Measurements from ENCODE around the gene SNX25.
"Not testable (repeated sequence)": the region's sequence is repeated elsewhere in the genome, so short reads cannot be mapped to it uniquely, and the experiment has no call there.

Gene SNX25

GRCh38 chr4:185298728-185299430 is 89.5 kb downstream of the SNX25 start:
- H3K4me3 ChIP-seq (ENCODE audit: low read depth, low read length), result no peak overlapping the region

DNA sequence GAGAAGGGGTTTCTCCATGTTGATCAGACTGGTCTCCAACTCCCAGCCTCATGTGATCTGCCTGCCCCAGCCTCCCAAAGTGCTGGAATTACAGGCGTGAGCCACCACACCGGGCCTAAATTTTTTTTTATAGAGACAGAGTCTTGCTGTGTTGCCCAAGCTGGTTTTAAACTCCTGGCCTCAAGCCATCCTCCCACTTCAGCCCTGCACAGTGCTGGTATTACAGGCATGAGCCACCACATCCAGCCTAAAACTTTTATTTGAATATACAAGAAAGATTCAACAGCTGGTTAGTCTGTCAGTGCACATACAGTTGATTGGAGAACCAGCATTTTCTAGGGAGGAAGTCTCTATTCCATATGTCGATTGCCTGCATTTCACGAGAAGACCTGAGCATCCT is 95.1 kb downstream of the SNX25 start:
- H3K4me3 ChIP-seq (ENCODE audit: low read depth, low read length), result no peak overlapping the region

- no peak overlapping the region for H3K4me3 ChIP-seq (ENCODE audit: low read depth, low read length)
These were observed 95.7 kb downstream of the SNX25 start for GRCh38 chr4:185304944-185305690.

DNA sequence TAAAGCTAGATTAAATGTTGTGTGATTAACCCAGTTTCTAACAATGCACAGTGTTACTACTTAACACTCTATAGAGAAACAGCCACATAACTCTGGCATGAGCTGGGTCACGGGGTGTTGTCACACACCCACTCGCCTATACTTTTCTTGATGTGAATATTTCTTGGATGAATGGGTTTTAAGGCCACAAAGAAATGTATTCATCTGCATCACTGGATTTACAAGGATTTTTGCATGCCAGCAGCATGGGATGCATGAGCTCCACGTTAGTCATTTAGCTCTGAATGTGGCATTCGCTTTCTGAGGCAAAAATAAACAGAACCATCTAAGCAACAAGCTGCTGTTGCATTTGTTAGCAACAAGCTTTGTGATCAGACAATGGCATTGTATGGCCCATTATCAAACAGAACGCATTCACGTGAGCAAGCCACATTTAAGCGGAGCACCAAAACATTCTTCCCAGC is 96.6 kb downstream of the SNX25 start:
- H3K4me3 ChIP-seq (ENCODE audit: low read depth, low read length), result no peak overlapping the region

GRCh38 chr4:185307136-185307950 is 97.9 kb downstream of the SNX25 start:
- H3K4me3 ChIP-seq (ENCODE audit: low read depth, low read length), result no peak overlapping the region

DNA sequence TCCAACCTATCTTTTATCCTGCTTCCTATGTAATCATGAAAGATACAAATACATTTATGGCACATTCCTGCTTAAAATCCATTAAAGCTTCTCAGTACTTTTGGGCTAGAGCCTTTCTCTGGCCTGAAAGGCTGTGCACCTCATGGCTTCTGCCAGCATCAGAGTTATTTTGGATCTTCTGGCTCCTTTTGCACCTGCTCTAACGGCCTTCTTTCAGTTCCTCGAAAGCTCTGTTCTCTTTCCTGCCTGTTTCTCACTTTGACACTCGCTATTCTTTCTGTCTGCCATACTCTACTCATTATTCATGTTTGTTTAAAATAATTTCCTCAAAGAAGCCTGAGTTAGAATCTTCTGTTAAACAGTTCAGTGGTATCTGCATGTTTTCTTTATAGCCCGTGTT is 100.4 kb downstream of the SNX25 start:
- H3K4me3 ChIP-seq (ENCODE audit: low read depth, low read length), result no peak overlapping the region

DNA sequence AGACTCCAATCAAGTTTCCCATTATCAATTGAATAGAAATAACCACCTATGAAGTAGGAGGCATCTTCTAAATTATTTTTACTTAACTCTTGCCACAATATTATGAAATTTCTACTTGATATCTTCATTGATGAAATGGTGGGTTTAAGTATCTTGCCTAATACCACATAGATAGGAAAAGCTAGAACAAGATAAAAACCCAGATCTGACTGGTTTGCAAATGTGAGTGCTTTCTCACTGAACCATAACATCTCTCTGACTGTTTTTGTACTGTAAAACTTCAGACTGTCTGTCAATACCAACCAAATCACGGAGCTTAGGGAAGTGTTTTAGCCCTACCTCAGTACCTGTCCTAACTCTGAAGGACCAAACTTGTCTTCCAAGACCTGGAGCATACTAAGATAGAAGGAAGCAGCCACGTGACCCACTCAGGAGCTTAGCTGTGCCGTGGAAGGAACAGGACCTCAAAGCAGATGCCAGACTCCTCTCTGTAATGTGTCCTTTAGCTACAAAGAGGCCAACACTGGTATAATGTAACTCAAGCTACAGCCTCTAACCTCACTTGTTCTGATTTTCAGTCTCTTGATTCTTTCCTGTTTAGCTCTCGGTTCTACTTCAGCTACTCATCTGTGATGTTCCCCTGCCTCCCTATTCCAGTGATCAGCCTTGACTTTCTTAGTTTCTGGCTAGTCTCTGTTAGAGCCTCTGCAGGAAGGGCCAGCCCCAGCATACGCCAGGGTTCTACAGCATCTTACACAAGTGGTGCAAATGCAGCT is 101.9 kb downstream of the SNX25 start:
- no peak overlapping the region for H3K4me3 ChIP-seq (ENCODE audit: low read depth, low read length)

DNA sequence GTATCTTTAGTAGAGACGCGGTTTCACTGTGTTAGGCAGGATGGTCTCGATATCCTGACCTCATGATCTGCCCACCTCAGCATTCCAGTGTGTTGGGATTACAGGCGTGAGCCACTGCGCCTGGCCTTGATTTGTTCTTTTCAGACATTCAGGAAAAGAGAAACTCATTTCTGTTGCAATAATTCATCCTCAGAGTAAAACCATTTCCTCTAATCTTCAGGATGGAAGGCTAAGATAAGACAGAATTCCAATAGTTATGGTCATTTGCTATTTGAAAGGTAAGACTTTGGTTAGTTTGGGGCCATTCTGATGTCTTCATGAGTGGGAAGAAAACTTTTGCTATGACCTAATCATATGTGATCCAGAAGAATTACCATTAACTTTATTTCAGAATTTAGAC is 103.3 kb downstream of the SNX25 start:
- no peak overlapping the region for H3K4me3 ChIP-seq (ENCODE audit: low read depth, low read length)

- not testable (repeated sequence) for H3K4me3 ChIP-seq (ENCODE audit: low read depth, low read length)
These were observed 108.1 kb downstream of the SNX25 start for GRCh38 chr4:185317462-185317861.

- no peak overlapping the region for H3K4me3 ChIP-seq (ENCODE audit: low read depth, low read length)
These were observed 108.5 kb downstream of the SNX25 start for GRCh38 chr4:185317880-185318279.

GRCh38 chr4:185318679-185319078 is 109.3 kb downstream of the SNX25 start:
- no peak overlapping the region for H3K4me3 ChIP-seq (ENCODE audit: low read depth, low read length)

GRCh38 chr4:185322803-185323202 is 113.4 kb downstream of the SNX25 start:
- no peak overlapping the region for H3K4me3 ChIP-seq (ENCODE audit: low read depth, low read length)

- H3K4me3 ChIP-seq (ENCODE audit: low read depth, low read length), result no peak overlapping the region
These were observed 114.2 kb downstream of the SNX25 start for GRCh38 chr4:185323606-185324005.

DNA sequence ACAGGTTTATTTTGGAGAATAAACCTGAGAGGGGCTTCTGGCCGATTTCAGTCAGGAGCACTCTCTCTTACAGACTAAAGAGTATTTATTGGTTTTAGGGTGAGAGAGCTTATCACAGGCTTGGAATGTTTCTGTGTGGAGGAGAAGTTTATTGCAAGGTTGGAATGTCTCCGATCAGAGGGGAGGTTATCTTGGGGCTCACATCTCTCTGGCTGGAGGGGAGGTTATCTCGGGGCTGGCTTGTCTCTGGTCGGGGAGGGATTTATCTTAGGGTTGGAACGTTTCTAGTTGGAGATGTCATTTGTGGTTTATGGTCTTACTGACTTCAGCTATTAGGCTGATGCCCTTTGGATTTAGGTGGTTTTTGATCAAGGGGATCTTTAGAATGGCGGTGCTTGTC is 115.0 kb downstream of the SNX25 start:
- H3K4me3 ChIP-seq (ENCODE audit: low read depth, low read length), result not testable (repeated sequence)

DNA sequence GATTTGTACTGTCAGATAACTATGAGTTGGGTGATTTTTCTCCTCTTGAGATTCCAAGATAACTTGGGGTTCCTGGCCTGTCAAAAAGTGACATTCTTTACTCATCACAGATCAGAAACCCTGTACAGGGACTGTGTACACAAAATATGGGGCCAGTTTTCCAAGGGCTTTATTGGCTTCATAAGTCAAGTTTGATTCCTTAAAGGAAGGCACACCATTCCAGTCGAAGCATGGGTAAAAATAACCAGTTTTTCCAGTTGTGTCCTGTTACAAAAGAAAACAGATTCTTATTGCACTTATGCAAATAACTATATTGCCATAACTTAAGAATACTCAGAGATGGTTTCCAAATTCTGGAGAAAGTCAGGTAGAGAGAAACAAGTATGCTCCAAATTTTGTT is 116.3 kb downstream of the SNX25 start:
- H3K4me3 ChIP-seq (ENCODE audit: low read depth, low read length), result not testable (repeated sequence)

DNA sequence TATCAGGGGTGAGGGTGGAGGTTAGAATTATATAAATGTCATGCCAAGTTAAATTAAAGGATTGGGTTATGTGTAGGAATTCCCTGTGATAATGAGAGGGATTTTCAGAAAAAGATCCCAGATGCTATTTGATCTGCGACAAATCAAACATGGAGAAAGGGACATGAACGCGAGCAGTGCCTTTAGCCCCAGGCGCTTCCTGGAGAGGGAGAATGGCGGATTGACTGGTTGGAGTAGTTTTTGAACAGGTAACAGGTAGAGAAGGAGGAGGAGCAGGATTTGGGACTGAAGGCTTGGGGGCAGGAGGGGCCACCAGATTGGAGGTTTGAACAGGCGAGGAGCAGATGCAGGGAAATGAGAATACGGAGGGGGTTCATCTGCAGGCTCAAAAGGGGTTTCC is 119.2 kb downstream of the SNX25 start:
- no peak overlapping the region for H3K4me3 ChIP-seq (ENCODE audit: low read depth, low read length)

DNA sequence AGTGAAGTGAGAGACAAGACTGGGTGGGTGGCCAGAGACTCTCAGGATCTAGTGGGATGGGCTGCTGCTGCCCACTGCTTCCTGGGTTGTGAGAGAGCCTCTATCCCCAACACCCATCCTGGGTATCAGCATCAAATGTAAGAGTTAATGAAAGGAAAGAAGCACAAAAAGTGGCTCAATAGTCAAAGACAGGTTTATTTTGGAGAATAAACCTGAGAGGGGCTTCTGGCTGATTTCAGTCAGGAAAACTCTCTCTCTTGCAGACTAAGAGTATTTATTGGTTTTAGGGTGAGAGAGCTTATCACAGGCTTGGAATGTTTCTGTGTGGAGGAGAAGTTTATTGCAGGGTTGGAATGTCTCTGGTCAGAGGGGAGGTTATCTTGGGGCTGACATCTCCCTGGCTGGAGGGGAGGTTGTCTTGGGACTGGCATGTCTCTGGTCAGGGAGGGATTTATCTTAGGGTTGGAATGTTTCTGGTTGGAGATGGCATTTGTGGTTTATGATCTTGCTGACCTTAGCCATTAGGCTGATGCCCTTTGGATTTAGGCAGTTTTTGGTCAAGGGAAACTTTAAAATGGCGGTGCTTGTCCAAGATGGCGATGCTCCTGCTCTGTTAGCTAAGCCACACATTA is 120.6 kb downstream of the SNX25 start:
- H3K4me3 ChIP-seq (ENCODE audit: low read depth, low read length), result not testable (repeated sequence)

DNA sequence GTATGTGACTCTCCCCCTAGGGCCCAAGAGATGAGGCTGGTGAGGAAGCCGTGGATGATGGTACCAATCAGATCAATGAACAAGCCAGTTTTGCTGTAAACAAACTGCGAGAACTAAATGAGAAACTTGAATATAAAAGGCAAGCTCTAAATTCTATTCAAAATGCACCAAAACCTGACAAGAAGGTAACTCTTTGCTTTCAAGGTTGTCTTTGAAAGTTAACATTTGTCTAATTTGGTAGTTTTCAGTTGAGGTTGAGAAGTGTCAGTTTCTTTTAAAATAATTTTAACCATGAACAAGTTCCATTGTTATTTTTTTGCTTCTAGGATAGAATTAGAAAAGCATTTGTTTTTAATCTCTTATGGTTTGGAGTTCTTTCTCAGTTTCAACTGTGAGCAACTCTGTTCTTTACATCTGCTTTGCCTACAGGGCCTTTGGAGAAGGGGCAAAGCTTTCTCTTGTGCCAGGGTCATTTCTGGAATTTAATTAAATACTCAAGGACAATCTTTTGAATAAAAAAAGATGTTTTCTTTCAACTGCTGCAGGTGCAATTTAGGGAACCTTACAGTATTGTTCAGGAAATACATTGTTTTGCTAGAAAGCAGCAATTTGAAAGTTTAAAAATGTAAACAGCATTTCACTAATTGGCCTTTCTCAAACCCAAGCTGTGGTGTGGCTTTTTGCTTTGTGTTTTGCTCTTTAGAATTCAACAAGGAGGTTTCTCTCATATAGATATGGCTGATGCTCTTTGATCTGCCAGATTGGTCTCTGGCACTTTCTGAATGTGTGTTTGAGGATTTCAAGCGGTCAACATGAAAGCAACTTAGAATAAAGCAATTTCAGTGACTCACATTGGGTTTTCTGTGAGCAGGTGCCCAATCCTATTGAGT is 123.4 kb downstream of the SNX25 start:
- no peak overlapping the region for H3K4me3 ChIP-seq (ENCODE audit: low read depth, low read length)

GRCh38 chr4:185334326-185334725 is 124.9 kb downstream of the SNX25 start:
- H3K4me3 ChIP-seq (ENCODE audit: low read depth, low read length), result no peak overlapping the region
